Ishikawa (cell line): Measurements from ENCODE around the gene TRHDE.

Source experiments
- CEBPB ChIP-seq: IDR thresholded peaks from 2 replicates; pipeline ENCODE4 v1.6.1; 2012
- CREB1 ChIP-seq: IDR thresholded peaks from 2 replicates; pipeline ENCODE4 v1.6.1; 2012; ENCODE audit warnings: low read depth
- EGR1 ChIP-seq: IDR thresholded peaks from 2 replicates; pipeline ENCODE4 v1.6.1; 2012
- EP300 ChIP-seq: IDR thresholded peaks from 2 replicates; pipeline ENCODE4 v1.6.1; 2012; ENCODE audit warnings: borderline replicate concordance
- FOXM1 ChIP-seq: IDR thresholded peaks from 2 replicates; pipeline ENCODE4 v1.6.1; 2012; ENCODE audit warnings: low read depth, borderline replicate concordance
- NFIC ChIP-seq: IDR thresholded peaks from 2 replicates; pipeline ENCODE4 v1.6.1; 2012
- RAD21 ChIP-seq: IDR thresholded peaks from 2 replicates; pipeline ENCODE4 v1.6.1; 2012; ENCODE audit warnings: low read depth
- TAF1 ChIP-seq: IDR thresholded peaks from 2 replicates; pipeline ENCODE4 v1.6.1; 2012; ENCODE audit warnings: low read depth, mild to moderate bottlenecking
- TCF12 ChIP-seq: IDR thresholded peaks from 2 replicates; pipeline ENCODE4 v1.6.1; 2012; ENCODE audit warnings: low read depth
- TEAD4 ChIP-seq: IDR thresholded peaks from 2 replicates; pipeline ENCODE4 v1.6.1; 2012
- YY1 ChIP-seq: IDR thresholded peaks from 2 replicates; pipeline ENCODE4 v1.6.1; 2012; ENCODE audit warnings: low read depth
- ZBTB7A ChIP-seq: IDR thresholded peaks from 2 replicates; pipeline ENCODE4 v1.6.1; 2012; ENCODE audit warnings: low read depth
- TF ChIP-seq, protein P1 (sequence below): IDR thresholded peaks from 2 replicates; pipeline ENCODE4 v1.6.1; 2012
- TF ChIP-seq, protein P2 (sequence below): IDR thresholded peaks from 2 replicates; pipeline ENCODE4 v1.6.1; 2012
- TF ChIP-seq, protein P3 (sequence below): IDR thresholded peaks from 2 replicates; pipeline ENCODE4 v1.6.1; 2012; ENCODE audit warnings: low read depth, mild to moderate bottlenecking

Gene TRHDE

DNA sequence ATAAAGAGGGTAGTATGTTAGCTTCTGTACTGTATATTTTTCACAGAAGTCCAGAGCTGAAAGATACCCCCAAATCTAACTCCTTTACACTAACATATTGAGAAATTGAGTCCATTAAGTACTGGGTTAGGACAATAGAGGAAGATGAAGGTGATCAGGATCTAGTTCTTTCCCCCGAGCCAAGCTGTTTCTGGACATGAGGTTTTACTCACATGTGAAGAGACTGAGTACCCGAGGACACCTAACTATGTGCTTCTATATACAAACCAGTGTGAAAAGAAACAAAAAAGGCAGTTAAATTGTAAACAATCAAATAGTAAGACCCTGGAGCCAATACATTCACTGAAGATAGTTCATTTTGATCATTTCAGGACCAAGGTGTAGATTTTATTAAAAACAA, 3.8 kb upstream of the TRHDE start:
- no peak for TF ChIP-seq TEAD4
- TF ChIP-seq RAD21: no peak
- TF ChIP-seq, protein P1, sequence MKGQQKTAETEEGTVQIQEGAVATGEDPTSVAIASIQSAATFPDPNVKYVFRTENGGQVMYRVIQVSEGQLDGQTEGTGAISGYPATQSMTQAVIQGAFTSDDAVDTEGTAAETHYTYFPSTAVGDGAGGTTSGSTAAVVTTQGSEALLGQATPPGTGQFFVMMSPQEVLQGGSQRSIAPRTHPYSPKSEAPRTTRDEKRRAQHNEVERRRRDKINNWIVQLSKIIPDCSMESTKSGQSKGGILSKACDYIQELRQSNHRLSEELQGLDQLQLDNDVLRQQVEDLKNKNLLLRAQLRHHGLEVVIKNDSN: no peak
- no peak for TF ChIP-seq TAF1
- no peak for TF ChIP-seq CEBPB
- TF ChIP-seq NFIC: no peak
- TF ChIP-seq, protein P2, sequence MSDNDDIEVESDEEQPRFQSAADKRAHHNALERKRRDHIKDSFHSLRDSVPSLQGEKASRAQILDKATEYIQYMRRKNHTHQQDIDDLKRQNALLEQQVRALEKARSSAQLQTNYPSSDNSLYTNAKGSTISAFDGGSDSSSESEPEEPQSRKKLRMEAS: no peak
- TF ChIP-seq, protein P3, sequence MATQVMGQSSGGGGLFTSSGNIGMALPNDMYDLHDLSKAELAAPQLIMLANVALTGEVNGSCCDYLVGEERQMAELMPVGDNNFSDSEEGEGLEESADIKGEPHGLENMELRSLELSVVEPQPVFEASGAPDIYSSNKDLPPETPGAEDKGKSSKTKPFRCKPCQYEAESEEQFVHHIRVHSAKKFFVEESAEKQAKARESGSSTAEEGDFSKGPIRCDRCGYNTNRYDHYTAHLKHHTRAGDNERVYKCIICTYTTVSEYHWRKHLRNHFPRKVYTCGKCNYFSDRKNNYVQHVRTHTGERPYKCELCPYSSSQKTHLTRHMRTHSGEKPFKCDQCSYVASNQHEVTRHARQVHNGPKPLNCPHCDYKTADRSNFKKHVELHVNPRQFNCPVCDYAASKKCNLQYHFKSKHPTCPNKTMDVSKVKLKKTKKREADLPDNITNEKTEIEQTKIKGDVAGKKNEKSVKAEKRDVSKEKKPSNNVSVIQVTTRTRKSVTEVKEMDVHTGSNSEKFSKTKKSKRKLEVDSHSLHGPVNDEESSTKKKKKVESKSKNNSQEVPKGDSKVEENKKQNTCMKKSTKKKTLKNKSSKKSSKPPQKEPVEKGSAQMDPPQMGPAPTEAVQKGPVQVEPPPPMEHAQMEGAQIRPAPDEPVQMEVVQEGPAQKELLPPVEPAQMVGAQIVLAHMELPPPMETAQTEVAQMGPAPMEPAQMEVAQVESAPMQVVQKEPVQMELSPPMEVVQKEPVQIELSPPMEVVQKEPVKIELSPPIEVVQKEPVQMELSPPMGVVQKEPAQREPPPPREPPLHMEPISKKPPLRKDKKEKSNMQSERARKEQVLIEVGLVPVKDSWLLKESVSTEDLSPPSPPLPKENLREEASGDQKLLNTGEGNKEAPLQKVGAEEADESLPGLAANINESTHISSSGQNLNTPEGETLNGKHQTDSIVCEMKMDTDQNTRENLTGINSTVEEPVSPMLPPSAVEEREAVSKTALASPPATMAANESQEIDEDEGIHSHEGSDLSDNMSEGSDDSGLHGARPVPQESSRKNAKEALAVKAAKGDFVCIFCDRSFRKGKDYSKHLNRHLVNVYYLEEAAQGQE: no peak
- no peak for TF ChIP-seq ZBTB7A
- no peak for TF ChIP-seq EGR1
- TF ChIP-seq CREB1: no peak
- no peak for TF ChIP-seq YY1
- TF ChIP-seq TCF12: no peak
- no peak for TF ChIP-seq EP300

DNA sequence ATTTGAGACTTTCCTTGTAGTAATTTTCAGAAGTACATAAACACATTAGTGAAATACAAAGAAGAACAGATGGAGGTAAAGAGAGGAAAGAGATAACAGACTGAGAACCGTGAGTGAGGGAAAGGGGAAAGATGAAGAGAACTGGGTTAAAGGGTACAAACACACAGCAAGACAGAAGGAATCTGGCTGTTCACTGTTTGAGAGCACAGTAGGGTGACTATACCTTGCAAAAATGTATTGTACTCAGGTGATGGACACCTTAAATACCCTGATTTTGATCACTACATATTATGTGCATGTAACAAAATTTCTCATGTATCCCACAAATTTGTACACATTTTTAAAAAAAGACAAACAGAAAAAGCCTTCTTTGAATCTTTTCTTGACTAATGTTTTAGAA, 2.7 kb upstream of the TRHDE start:
- TF ChIP-seq TCF12 (no peak), CREB1 (no peak), NFIC (no peak), YY1 (no peak)
- TF ChIP-seq, protein P2: no peak

DNA sequence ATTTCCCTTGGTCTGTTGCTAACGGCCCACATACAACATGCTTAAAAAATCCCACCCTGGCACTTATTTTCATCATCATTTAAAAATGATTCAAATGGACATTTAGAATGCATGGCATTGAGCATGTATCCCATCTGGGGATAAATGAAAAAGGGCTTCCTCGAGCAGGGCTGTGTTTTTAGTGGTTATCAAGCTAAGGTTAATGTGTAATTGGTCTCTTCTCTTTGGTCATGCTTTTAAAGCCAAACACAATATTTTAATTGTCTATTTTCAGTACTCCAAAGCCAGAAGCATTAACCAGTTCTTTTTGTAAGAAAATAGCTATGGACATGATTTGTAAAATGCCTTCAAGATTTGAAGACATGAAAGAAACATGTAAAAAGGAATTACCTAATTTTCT, 1.9 kb upstream of the TRHDE start:
- no peak for TF ChIP-seq CREB1
- TF ChIP-seq, protein P1: no peak
- TF ChIP-seq EP300: no peak
- TF ChIP-seq NFIC: no peak
- no peak for TF ChIP-seq FOXM1

DNA sequence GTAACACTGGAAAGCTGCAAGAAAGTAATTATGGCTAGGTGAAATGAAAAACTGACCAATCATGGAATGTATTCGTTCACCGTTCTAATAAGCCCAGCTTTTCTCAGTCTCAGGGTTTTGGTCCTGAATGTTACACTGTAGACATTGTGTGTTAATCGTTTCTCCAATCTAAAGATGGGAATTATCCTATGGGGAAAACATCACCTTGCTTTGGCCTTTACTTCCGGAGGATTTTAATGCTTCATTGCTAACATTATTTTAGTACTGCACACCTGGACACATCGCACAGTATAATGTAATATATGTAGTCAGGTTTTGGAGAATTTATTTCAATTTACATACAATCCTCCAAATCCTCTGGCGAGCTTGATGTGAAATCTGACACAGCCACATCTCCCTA, 1.2 kb upstream of the TRHDE start:
- no peak for TF ChIP-seq EGR1
- TF ChIP-seq, protein P2: no peak
- TF ChIP-seq YY1: no peak

DNA sequence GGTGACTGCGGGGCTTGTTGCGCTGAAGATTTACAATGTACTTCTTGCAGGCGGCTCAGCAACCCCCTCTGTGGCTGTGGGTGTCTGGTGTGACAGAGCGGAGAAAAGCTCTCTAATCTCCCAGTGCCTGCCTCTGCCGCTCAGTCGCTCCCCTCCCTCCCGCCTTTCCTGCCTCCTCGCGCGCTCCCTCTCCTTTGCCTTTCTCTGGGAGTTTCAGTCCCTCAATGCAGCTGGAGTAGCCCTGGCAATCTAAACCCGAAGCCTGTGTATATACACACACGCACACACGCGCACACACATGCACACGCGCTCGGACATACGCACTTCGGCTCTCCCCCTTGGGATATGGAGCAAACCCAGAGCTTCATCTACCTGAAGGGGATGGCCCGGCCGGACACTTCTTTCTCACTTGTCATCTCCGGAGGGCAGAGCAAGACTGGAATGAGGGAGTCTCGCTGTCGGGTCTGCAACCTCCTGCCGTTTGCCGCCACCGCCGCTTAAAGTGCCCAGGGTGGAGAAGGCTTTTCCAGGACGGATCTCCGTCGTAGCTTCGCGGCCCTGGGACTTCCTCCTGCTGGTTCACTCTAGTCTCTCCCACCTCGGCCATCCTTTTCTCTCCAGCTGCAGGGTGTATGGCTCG, 599 bp upstream of the TRHDE start:
- TF ChIP-seq EGR1 (no peak), RAD21 (no peak), NFIC (no peak)

DNA sequence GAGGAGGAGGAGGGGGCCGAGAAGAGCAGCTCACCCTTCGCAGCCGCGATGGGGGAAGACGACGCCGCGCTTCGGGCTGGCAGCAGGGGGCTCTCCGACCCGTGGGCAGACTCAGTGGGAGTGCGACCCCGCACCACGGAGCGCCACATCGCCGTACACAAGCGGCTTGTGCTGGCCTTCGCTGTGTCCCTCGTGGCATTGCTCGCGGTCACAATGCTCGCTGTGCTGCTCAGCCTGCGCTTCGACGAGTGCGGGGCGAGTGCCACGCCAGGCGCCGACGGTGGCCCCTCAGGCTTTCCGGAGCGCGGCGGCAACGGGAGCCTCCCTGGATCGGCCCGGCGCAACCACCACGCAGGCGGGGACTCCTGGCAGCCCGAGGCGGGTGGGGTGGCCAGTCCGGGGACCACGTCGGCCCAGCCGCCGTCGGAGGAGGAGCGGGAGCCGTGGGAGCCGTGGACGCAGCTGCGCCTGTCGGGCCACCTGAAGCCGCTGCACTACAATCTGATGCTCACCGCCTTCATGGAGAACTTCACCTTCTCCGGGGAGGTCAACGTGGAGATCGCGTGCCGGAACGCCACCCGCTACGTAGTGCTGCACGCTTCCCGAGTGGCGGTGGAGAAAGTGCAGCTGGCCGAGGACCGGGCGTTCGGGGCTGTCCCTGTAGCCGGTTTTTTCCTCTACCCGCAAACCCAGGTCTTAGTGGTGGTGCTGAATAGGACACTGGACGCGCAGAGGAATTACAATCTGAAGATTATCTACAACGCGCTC, 745 bp downstream of the TRHDE start:
- no peak for TF ChIP-seq NFIC
- no peak for TF ChIP-seq CREB1
- TF ChIP-seq, protein P3: no peak
- TF ChIP-seq, protein P2: no peak
- TF ChIP-seq RAD21: no peak
- no peak for TF ChIP-seq TEAD4
- TF ChIP-seq FOXM1: no peak
- TF ChIP-seq EGR1: no peak
- no peak for TF ChIP-seq YY1
